NCI-H146 (cell line): ENCODE results near the gene B3GAT3.
"Not testable (repeated sequence)": the region's sequence is repeated elsewhere in the genome, so short reads cannot be mapped to it uniquely, and the experiment has no call there.

Experiments used
- DNase-seq: peaks from one replicate; lab custom pipeline; 2025; lab: John Stamatoyannopoulos, UW

The B3GAT3 gene

GRCh38 chr11:62603776-62604299 is 17.9 kb downstream of the B3GAT3 start:
- no peak for DNase-seq

GRCh38 chr11:62603072-62603408 is 18.7 kb downstream of the B3GAT3 start:
- peak; percentile 60 for DNase-seq

GRCh38 chr11:62602141-62603071 is 19.4 kb downstream of the B3GAT3 start:
- peak; percentile 89 for DNase-seq

- DNase-seq: peak; percentile 99
Observed at GRCh38 chr11:62601372-62602140, 20.2 kb downstream of the B3GAT3 start, which contains the start of gene MTA2. MTA2 (minus strand) TSS chr11:62601865; CDS start chr11:62601450, 415 bp downstream.

- DNase-seq: no peak
Observed at GRCh38 chr11:62601122-62601371, 20.7 kb downstream of the B3GAT3 start.

- peak; percentile 34 for DNase-seq
Observed at GRCh38 chr11:62600367-62601121, 21.2 kb downstream of the B3GAT3 start.

- DNase-seq: no peak
Observed at GRCh38 chr11:62599901-62600300, 21.9 kb downstream of the B3GAT3 start.

- DNase-seq: peak; percentile 78
Observed at GRCh38 chr11:62599069-62599696, 22.6 kb downstream of the B3GAT3 start.

GRCh38 chr11:62595124-62595523 is 26.7 kb downstream of the B3GAT3 start:
- DNase-seq: no peak

- DNase-seq: peak; percentile 58
Observed at GRCh38 chr11:62593434-62594044, 28.2 kb downstream of the B3GAT3 start.

GRCh38 chr11:62592989-62593421 is 28.8 kb downstream of the B3GAT3 start:
- DNase-seq: no peak

- DNase-seq: no peak
Observed at GRCh38 chr11:62592146-62592815, 29.5 kb downstream of the B3GAT3 start.

GRCh38 chr11:62591448-62592145 is 30.2 kb downstream of the B3GAT3 start, which contains the start of gene TUT1:
TUT1 (minus strand) TSS chr11:62591523; CDS start chr11:62591485, 38 bp downstream.
- DNase-seq: peak; percentile 99

- no peak for DNase-seq
Observed at GRCh38 chr11:62588966-62589637, 32.7 kb downstream of the B3GAT3 start.

GRCh38 chr11:62585356-62585755 is 36.4 kb downstream of the B3GAT3 start:
- not testable (repeated sequence) for DNase-seq

GRCh38 chr11:62581735-62582134 is 40.1 kb downstream of the B3GAT3 start:
- not testable (repeated sequence) for DNase-seq

- no peak for DNase-seq
Observed at GRCh38 chr11:62580959-62581715, 40.6 kb downstream of the B3GAT3 start.

GRCh38 chr11:62579252-62579651 is 42.5 kb downstream of the B3GAT3 start:
- DNase-seq: no peak

GRCh38 chr11:62578541-62578940 is 43.2 kb downstream of the B3GAT3 start:
- no peak for DNase-seq
